AG09319 (cell line): ENCODE measurements around the gene KRT74.
"Not testable (repeated sequence)": the region's sequence is repeated elsewhere in the genome, so short reads cannot be mapped to it uniquely, and the experiment has no call there.

Experiments
- DNase-seq: peaks from one replicate; pipeline ENCODE4 v3.0.0-alpha.2; 2010; ENCODE audit warnings: low read depth; ENCODE audit errors: extremely low read depth
- CTCF ChIP-seq: IDR thresholded peaks from 2 replicates; pipeline ENCODE4 v1.5.1; 2011; ENCODE audit warnings: low read depth, mild to moderate bottlenecking, inconsistent platforms, low read length, moderate library complexity

The KRT74 gene

GRCh38 chr12:52602552-52602951 is 28.9 kb upstream of the KRT74 start:
- DNase-seq: no peak
- no peak for TF ChIP-seq CTCF

- no peak for TF ChIP-seq CTCF
- no peak for DNase-seq
These were observed 28.0 kb upstream of the KRT74 start for GRCh38 chr12:52601671-52602070.

GRCh38 chr12:52600941-52601481 is 27.4 kb upstream of the KRT74 start, which contains the start of gene KRT72:
Gene KRT72 (minus strand): TSS chr12:52601463. CDS start chr12:52601452, 11 bp downstream.
- TF ChIP-seq CTCF: no peak

GRCh38 chr12:52600475-52600874 is 26.8 kb upstream of the KRT74 start:
- DNase-seq: no peak
- TF ChIP-seq CTCF: no peak

More at GRCh38 chr12:52600941-52601481, 27.4 kb upstream of the KRT74 start, which contains the start of gene KRT72:
- no peak for DNase-seq

- TF ChIP-seq CTCF: no peak
- no peak for DNase-seq
These were observed 26.4 kb upstream of the KRT74 start for GRCh38 chr12:52600071-52600470.

- no peak for TF ChIP-seq CTCF
- DNase-seq: no peak
These were observed 25.3 kb upstream of the KRT74 start for GRCh38 chr12:52598966-52599365.

- DNase-seq: not testable (repeated sequence)
These were observed 20.6 kb upstream of the KRT74 start for GRCh38 chr12:52594237-52594636.

GRCh38 chr12:52591521-52591920 is 17.9 kb upstream of the KRT74 start:
- no peak for TF ChIP-seq CTCF
- DNase-seq: no peak
